Endothelial cell of umbilical vein (primary cell): ENCODE measurements around the gene TMEM140. TPM values are rescaled to one million over a fixed set of nuclear protein-coding genes. Genes with fewer than 3 reads are reported as not detected.

Experiments used
- BruUV-seq: library from RNA; stranded (reverse); fragments of 400-500 nt; replicated peaks from 2 replicates; lab custom pipeline; 2021; lab: Mats Ljungman, UMichigan
- CTCF ChIA-PET: fragments of 300-600, 350-600 bp; sonication (Branson Sonifier 250); formaldehyde crosslinking; loops from one replicate; lab custom pipeline; 2021; ENCODE audit warnings: antibody characterized with exemption, inconsistent platforms; lab: Charles Lee
- POLR2A ChIA-PET: fragments of 300-600, 350-600 bp; sonication (Branson Sonifier 250); formaldehyde crosslinking; loops from one replicate; lab custom pipeline; 2021; ENCODE audit warnings: antibody characterized with exemption, inconsistent platforms; lab: Charles Lee
- DNase-seq: peaks from one replicate; pipeline ENCODE4 v3.0.0-alpha.2; 2011; ENCODE audit warnings: low read depth, low spot score
- FAIRE-seq: peaks from 2 replicates; lab custom pipeline; 2011; peaks lifted over from hg19 to GRCh38; lab: Jason Lieb, UNC
- H2AFZ ChIP-seq: 2 replicates; pipeline ENCODE4 v1.6.0; 2012; ENCODE audit warnings: low read depth, low read length, control low read depth, inconsistent platforms
- H3K27ac ChIP-seq: 2 replicates; pipeline ENCODE4 v1.5.1; 2011; ENCODE audit warnings: low read depth, mild to moderate bottlenecking, control low read depth, low read length, moderate library complexity; ENCODE audit not compliant: insufficient read depth
- H3K27me3 ChIP-seq, 2 experiments: 2 replicates each; pipeline versions ENCODE4 v1.6.0 to v1.6.1; 2011; ENCODE audit warnings: low read length in 2 of 2, mixed read lengths in 1 of 2; ENCODE audit not compliant: control insufficient read depth in 2 of 2, insufficient read depth in 2 of 2
- H3K36me3 ChIP-seq, 2 experiments: 2 replicates in 1 of 2; 3 replicates in 1 of 2; pipeline ENCODE4 v1.5.1; 2011; ENCODE audit warnings: low read length in 2 of 2, mild to moderate bottlenecking in 1 of 2, moderate library complexity in 1 of 2; ENCODE audit not compliant: control insufficient read depth in 2 of 2, insufficient read depth in 2 of 2; ENCODE audit errors: extremely low read depth in 1 of 2
- H3K4me1 ChIP-seq: 3 replicates; pipeline ENCODE4 v1.5.1; 2011; ENCODE audit warnings: mild to moderate bottlenecking, low read length; ENCODE audit not compliant: control insufficient read depth, insufficient read depth; ENCODE audit errors: extremely low read depth
- H3K4me2 ChIP-seq: 2 replicates; pipeline ENCODE4 v1.6.1; 2011; ENCODE audit warnings: low read length, control low read depth, mixed read lengths; ENCODE audit not compliant: insufficient read depth
- H3K4me3 ChIP-seq, 3 experiments: fragments of 200-600 bp in 1 of 3; sonication (generic), shearing (Covaris generic) in 1 of 3; replicated peaks in 1 of 3; 2 replicates each; pipeline ENCODE4 v1.5.1; 2011 to 2016; ENCODE audit warnings: control low read depth in 3 of 3, low read length in 3 of 3, mild to moderate bottlenecking in 2 of 3, inconsistent platforms in 1 of 3, low read depth in 1 of 3, moderate library complexity in 1 of 3; ENCODE audit not compliant: insufficient read depth in 1 of 3
- H3K79me2 ChIP-seq: 2 replicates; pipeline ENCODE4 v1.6.0; 2012; ENCODE audit warnings: low read length, inconsistent platforms; ENCODE audit not compliant: control insufficient read depth, insufficient read depth
- H3K9ac ChIP-seq: replicated peaks from 2 replicates; pipeline ENCODE3; 2011; ENCODE audit warnings: low read length, control low read depth; ENCODE audit not compliant: insufficient read depth; ENCODE audit errors: extremely low read depth
- H3K9me1 ChIP-seq: replicated peaks from 3 replicates; pipeline ENCODE4 v1.6.0; 2011; ENCODE audit warnings: mild to moderate bottlenecking, low read length; ENCODE audit not compliant: control insufficient read depth, insufficient read depth; ENCODE audit errors: extremely low read depth
- H3K9me3 ChIP-seq: replicated peaks from 2 replicates; pipeline ENCODE4 v1.5.1; 2012; ENCODE audit warnings: low read length, inconsistent platforms; ENCODE audit not compliant: control insufficient read depth, insufficient read depth
- H4K20me1 ChIP-seq: replicated peaks from 2 replicates; pipeline ENCODE3; 2011; ENCODE audit warnings: mild to moderate bottlenecking, low read length; ENCODE audit not compliant: control insufficient read depth, insufficient read depth; ENCODE audit errors: extremely low read depth
- EZH2 ChIP-seq: IDR thresholded peaks from 2 replicates; pipeline ENCODE4 v1.6.1; 2012; ENCODE audit warnings: borderline replicate concordance, low read depth, mild to moderate bottlenecking, moderate library complexity, low read length, inconsistent platforms; ENCODE audit not compliant: severe bottlenecking
- FOS ChIP-seq: IDR thresholded peaks from 2 replicates; pipeline ENCODE4 v1.6.1; 2011; ENCODE audit warnings: mild to moderate bottlenecking, low read length, moderate library complexity, borderline replicate concordance; ENCODE audit not compliant: insufficient read depth
- GATA2 ChIP-seq: IDR thresholded peaks from 2 replicates; pipeline ENCODE4 v1.7.0; 2011; ENCODE audit warnings: low read depth, mild to moderate bottlenecking, moderate library complexity, mixed read lengths, low read length; ENCODE audit not compliant: insufficient read length, insufficient read depth
- JUN ChIP-seq: IDR thresholded peaks from 2 replicates; pipeline ENCODE4 v1.6.1; 2011; ENCODE audit warnings: borderline replicate concordance, low read depth; ENCODE audit not compliant: insufficient read length, insufficient read depth
- MYC ChIP-seq: IDR thresholded peaks from one replicate; pipeline ENCODE4 v1.6.1; 2011; ENCODE audit warnings: mild to moderate bottlenecking, low read depth, low read length
- POLR2A ChIP-seq: IDR thresholded peaks from 2 replicates; pipeline ENCODE4 v1.6.1; 2012; ENCODE audit warnings: low read depth, mild to moderate bottlenecking, control low read depth, low read length
- POLR2AphosphoS5 ChIP-seq: IDR thresholded peaks from 2 replicates; pipeline ENCODE4 v1.6.1; 2012; ENCODE audit warnings: low read depth, mild to moderate bottlenecking, control low read depth, low read length, moderate library complexity; ENCODE audit not compliant: insufficient read depth
- dilution Hi-C: fragments of 300-500 bp; cut with MboI; formaldehyde crosslinking; loops from one replicate; pipeline ENCODE4 v1.15.0; 2019; ENCODE audit warnings: low sequenced_read_pairs; ENCODE audit not compliant: extremely low pct_ligation_motif_present
- intact Hi-C: fragments of 100-400 bp; cut with micrococcal nuclease; formaldehyde crosslinking; loops from one replicate; pipeline ENCODE4 v1.10.0; 2022
- polyA plus RNA-seq, 4 experiments: library from polyadenylated mRNA; depleted of rRNA in 3 of 4; stranded (reverse) in 3 of 4; unstranded in 1 of 4; fragments of >200 nt; gene quantifications; 2 replicates each; pipeline versions ENCODE4 v1.2.1 to v1.2.3, GENCODE V29; 2011 to 2012; ENCODE audit warnings: missing spikeins in 1 of 4
- total RNA-seq: library from RNA; stranded (reverse); gene quantifications from 2 replicates; pipeline ENCODE4 v1.2.3, GENCODE V29; 2021
- TF ChIP-seq, protein P1 (sequence below): IDR thresholded peaks from 2 replicates; pipeline ENCODE4 v1.6.1; 2011; ENCODE audit not compliant: insufficient read depth, insufficient read length
- TF ChIP-seq, protein P2 (sequence below), 2 donors: IDR thresholded peaks; 1 replicate in 1 of 2; 2 replicates in 1 of 2; pipeline ENCODE4 v1.5.1; 2011; ENCODE audit warnings: low read length in 2 of 2, mild to moderate bottlenecking in 2 of 2, moderate library complexity in 2 of 2, control low read depth in 1 of 2, inconsistent platforms in 1 of 2, low read depth in 1 of 2; ENCODE audit not compliant: insufficient read depth in 1 of 2; ENCODE audit errors: extremely low read depth in 1 of 2

TMEM140 gene
- total and polyA plus RNA-seq, 2 donors (not counting 3 experiments of a cell fraction or from before 2014, with no cell fraction given), result 17.9 to 26.5 TPM

DNA sequence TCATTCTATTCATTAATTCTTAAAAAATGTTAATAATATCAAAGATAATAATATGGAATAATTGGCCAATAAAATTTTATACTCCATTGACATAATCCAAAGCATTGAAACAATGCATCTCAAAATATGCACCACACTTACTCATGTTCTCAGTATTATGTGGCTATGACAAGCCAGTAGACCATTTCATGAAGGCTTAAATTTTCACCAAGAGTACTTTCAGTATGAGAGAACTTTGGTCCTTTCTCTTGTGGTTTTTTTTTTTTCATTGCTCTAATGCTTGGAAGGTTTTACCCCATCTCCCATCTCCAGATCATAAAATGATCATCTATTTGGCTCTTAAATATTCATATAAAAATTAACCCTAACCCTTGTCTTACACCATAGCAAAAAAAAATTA lies 45.5 kb upstream of the TMEM140 start:
- no peak overlapping the region for H2AFZ ChIP-seq
- intact Hi-C loops (no loop called here), dilution Hi-C loops (no loop called here)
- ChIA-PET CTCF (interaction anchor here (1.5 kb wide), 1 partner anchor 18 kb away, joined by 3 read pairs; no protein-coding TSS in a partner anchor), POLR2A (no interaction called here)
- TF ChIP-seq, protein P1, sequence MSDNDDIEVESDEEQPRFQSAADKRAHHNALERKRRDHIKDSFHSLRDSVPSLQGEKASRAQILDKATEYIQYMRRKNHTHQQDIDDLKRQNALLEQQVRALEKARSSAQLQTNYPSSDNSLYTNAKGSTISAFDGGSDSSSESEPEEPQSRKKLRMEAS, result no peak
- no peak for TF ChIP-seq POLR2AphosphoS5
- TF ChIP-seq, protein P2, sequence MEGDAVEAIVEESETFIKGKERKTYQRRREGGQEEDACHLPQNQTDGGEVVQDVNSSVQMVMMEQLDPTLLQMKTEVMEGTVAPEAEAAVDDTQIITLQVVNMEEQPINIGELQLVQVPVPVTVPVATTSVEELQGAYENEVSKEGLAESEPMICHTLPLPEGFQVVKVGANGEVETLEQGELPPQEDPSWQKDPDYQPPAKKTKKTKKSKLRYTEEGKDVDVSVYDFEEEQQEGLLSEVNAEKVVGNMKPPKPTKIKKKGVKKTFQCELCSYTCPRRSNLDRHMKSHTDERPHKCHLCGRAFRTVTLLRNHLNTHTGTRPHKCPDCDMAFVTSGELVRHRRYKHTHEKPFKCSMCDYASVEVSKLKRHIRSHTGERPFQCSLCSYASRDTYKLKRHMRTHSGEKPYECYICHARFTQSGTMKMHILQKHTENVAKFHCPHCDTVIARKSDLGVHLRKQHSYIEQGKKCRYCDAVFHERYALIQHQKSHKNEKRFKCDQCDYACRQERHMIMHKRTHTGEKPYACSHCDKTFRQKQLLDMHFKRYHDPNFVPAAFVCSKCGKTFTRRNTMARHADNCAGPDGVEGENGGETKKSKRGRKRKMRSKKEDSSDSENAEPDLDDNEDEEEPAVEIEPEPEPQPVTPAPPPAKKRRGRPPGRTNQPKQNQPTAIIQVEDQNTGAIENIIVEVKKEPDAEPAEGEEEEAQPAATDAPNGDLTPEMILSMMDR (IDR thresholded peaks at IDR 0.05; ENCODE audit: extremely low read depth in 1 of 2, insufficient read depth in 1 of 2, low read depth in 1 of 2, low read length in 2 of 2), result no peak
- TF ChIP-seq GATA2, result no peak
- TF ChIP-seq FOS, result no peak
- no peak for TF ChIP-seq POLR2A
- TF ChIP-seq EZH2, result no peak
- TF ChIP-seq JUN, result no peak
- no peak for TF ChIP-seq MYC
- no peak for FAIRE-seq
- no peak overlapping the region for H3K9ac ChIP-seq
- H3K9me1 ChIP-seq, result no peaks in the 10 kb centered on the region
- no peaks in the 10 kb centered on the region for H3K27me3 ChIP-seq
- no peak for DNase-seq
- no peak overlapping the region for H3K4me2 ChIP-seq
- peaks cover 9% of the 10 kb centered on the region for H3K4me1 ChIP-seq
- H3K27ac ChIP-seq, result no peak overlapping the region
- H3K9me3 ChIP-seq, result no peaks in the 10 kb centered on the region
- H3K36me3 ChIP-seq, result no peaks in the 10 kb centered on the region
- H4K20me1 ChIP-seq, result no peaks in the 10 kb centered on the region
- no TSS peak for BruUV-seq
- no peaks in the 10 kb centered on the region for H3K79me2 ChIP-seq
- H3K4me3 ChIP-seq, result no peak overlapping the region
